D721Med (cell line): ENCODE data around the gene DPM1.

Source experiments
- DNase-seq: peaks from one replicate; pipeline ENCODE4 v3.0.0; 2011; ENCODE audit warnings: low spot score; ENCODE audit not compliant: insufficient read length
- FAIRE-seq: peaks from 2 replicates; lab custom pipeline; 2011; peaks lifted over from hg19 to GRCh38; lab: Jason Lieb, UNC
- TF ChIP-seq, protein P1 (sequence below): IDR thresholded peaks from 2 replicates; pipeline ENCODE4 v1.5.1; 2012; ENCODE audit warnings: mild to moderate bottlenecking, control low read depth; ENCODE audit not compliant: insufficient read depth; ENCODE audit errors: missing control alignments

DPM1 gene

DNA sequence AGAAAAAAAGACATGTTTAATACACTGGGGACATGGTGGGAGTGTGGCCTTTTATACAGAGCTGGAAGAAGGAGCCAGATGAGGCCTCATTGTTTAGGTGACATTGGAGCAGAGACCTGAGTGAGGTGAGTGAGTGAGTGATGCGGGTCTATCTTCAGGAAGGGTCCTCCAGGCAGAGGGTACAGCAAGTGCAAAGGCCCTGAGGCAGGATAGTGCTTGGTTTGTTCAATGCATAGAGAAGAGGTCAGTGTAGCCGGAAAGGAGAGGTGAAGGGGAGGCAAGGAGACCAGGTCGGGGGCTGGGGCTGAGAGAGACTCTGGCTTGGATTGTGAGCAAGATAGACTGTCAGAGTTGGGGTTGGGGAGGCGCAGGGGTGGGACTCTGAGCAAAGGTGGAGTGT is 41.0 kb upstream of the DPM1 start:
- TF ChIP-seq, protein P1, sequence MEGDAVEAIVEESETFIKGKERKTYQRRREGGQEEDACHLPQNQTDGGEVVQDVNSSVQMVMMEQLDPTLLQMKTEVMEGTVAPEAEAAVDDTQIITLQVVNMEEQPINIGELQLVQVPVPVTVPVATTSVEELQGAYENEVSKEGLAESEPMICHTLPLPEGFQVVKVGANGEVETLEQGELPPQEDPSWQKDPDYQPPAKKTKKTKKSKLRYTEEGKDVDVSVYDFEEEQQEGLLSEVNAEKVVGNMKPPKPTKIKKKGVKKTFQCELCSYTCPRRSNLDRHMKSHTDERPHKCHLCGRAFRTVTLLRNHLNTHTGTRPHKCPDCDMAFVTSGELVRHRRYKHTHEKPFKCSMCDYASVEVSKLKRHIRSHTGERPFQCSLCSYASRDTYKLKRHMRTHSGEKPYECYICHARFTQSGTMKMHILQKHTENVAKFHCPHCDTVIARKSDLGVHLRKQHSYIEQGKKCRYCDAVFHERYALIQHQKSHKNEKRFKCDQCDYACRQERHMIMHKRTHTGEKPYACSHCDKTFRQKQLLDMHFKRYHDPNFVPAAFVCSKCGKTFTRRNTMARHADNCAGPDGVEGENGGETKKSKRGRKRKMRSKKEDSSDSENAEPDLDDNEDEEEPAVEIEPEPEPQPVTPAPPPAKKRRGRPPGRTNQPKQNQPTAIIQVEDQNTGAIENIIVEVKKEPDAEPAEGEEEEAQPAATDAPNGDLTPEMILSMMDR: no peak
- FAIRE-seq (no peak), DNase-seq (no peak)

DNA sequence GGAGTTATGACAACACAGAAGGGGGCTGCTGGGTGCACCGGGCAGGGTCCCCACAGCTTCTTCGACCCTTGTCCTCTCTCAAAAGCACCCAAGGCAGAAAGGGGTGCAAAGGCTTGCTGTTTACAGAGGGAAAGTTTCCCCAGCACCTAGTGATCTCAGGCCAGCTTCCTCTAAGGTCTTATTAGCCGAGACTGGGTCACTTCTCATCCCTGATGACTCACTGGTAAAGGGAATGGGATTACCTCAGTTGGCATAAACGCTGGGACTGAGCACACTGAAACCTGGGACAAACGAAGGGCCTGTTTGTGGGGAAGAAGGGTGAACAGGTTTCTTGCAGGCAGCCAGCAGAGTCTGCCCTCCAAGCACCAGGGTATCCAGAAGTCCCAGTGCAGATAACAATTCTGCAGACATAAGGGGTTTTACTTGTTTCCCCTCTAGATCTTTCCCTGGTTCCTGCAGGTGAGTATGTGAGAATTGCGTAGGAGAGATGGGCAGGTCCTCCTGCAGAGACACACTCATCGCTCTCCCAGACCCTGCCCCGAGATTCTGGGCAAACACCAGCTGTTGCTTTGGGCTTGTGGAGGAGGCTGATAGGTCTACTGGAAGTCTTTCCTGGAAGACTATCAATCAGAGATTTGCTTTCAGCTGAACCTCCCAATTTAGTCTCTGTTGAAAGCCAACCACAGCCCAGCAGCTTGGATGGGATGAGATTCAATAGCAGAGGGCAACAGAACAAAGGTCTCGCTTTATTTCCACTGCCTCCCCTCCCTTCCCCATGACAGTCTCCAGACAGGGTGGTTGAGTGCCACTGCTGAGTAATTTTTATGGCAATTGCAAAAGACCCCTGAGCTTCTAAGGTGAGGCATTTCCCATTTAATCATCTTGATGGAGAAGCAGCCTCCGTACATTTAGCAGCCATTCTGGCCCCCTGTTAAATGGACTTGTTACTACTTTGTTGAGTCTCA is 38.9 kb upstream of the DPM1 start:
- no peak for DNase-seq
- TF ChIP-seq, protein P1: no peak
- no peak for FAIRE-seq

DNA sequence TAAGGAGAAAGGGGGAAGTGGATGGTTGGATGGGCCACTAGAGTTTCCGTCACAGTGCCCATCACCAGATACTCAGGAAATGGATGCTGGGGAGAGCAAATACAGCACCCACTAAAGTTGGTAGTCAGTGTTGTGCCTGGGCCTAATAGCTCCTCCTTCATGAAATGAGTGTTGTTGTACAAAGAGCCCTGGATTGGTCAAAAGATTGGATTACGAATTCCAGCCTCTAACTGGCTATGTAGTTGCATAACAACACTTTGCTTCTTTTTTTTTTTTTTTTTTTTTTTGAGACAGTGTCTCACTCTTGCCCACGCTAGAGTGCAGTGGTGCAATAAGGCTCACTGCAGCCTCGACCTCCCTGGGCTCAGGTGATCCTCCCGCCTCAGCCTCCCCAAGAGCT is 37.2 kb upstream of the DPM1 start:
- DNase-seq (no peak), FAIRE-seq (no peak)

DNA sequence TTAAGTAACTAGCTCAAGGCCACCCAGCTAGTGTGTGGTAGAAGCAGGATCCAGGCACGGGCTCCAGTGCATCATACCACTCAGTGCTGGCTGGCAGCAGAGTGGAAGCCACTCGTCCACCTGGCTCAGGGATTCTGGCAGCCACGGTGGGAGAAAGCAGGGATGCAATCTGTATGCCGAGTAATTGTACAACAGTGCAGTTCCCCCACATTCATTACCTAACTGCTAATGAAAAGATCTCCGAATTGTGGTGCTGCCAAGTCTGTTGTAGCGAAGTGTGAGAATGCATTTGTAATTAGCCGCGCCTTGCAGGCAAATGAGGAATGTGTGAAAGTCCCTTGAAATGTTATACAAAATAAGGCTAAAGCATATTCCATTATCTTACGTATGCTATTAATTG is 35.5 kb upstream of the DPM1 start:
- no peak for DNase-seq
- FAIRE-seq: no peak
- TF ChIP-seq, protein P1: no peak

More for the DNA sequence above, 37.2 kb upstream of the DPM1 start:
- TF ChIP-seq, protein P1: no peak

DNA sequence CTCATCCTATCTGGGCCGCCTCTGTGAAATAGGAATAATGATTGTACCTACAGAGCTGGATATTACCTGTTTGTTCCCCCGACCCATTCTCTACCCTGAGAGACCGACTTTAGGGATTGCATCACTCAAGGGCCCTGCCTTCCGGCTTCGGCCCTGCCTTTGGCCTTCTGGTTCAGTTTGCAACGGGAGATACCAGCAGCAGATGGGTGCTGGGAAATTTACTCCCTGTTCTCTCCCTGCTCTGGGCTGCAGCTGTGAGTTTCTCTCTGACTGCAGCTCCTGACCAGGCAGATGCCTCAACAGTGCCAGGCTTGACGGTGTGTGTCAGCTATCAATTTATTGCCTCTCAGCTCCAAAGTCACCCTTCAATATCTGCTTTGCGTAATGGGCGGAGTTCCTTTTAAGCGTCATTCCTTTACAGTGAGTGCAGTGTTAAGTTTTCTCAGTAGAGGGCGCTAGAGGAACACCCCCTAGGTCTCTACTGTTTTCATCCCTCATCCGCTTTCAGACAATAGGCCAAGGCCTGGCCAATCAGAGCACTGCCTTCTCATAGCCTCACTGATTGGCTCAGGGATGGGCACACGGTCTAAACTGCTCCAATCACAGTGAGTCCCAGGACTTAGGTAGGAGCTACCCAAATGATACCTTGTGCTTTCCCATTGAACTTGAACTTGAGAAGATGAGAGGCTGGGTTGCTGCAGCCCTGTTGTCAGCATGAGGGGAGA is 34.6 kb upstream of the DPM1 start:
- DNase-seq: no peak
- TF ChIP-seq, protein P1: peak; percentile 55
- FAIRE-seq: no peak

DNA sequence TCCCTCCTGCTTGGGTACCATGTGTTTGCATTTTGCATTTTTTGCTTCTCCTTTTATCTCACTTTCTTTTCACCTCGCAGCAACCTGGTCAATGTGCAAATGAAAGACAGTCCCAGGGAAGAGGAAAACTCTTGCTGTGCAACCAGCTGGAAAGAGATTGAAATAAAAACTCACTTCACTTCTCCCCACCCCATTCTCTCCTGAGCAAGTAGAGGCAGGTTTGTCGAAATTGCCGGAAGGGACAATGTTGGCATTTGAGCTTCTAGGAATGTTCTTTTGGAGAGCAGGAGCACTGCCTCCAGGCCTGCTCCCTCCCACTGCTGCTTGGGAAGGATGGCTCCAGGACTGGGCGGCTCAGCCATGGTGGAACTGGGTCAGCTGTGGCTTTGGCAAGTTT is 34.0 kb upstream of the DPM1 start:
- no peak for FAIRE-seq

More for the DNA sequence above, 34.0 kb upstream of the DPM1 start:
- TF ChIP-seq, protein P1: no peak
- DNase-seq: no peak
